ENCODE measurements around the gene KRTAP1-3.

- TF ChIP-seq POLR2A (IDR thresholded peaks at IDR 0.05) = no peak
- TF ChIP-seq, protein P1, sequence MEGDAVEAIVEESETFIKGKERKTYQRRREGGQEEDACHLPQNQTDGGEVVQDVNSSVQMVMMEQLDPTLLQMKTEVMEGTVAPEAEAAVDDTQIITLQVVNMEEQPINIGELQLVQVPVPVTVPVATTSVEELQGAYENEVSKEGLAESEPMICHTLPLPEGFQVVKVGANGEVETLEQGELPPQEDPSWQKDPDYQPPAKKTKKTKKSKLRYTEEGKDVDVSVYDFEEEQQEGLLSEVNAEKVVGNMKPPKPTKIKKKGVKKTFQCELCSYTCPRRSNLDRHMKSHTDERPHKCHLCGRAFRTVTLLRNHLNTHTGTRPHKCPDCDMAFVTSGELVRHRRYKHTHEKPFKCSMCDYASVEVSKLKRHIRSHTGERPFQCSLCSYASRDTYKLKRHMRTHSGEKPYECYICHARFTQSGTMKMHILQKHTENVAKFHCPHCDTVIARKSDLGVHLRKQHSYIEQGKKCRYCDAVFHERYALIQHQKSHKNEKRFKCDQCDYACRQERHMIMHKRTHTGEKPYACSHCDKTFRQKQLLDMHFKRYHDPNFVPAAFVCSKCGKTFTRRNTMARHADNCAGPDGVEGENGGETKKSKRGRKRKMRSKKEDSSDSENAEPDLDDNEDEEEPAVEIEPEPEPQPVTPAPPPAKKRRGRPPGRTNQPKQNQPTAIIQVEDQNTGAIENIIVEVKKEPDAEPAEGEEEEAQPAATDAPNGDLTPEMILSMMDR (IDR thresholded peaks at IDR 0.05) = no peak
Measured at GRCh38 chr17:41020336-41020735, 14.3 kb downstream of the KRTAP1-3 start.

All from breast epithelium (tissue), 3 donors.